Smooth muscle cell of the umbilical artery (primary cell): ENCODE data around the gene RRP8. TPM values are rescaled to one million over a fixed set of nuclear protein-coding genes. Genes with fewer than 3 reads are reported as not detected.

Experiments
- total RNA-seq: library from RNA; depleted of rRNA; stranded (reverse); fragments of >200 nt; gene quantifications from 2 replicates; pipeline ENCODE4 v1.2.3, GENCODE V29; 2014

The RRP8 gene
- 11.9 and 16.4 TPM in 2 replicates for total RNA-seq

DNA sequence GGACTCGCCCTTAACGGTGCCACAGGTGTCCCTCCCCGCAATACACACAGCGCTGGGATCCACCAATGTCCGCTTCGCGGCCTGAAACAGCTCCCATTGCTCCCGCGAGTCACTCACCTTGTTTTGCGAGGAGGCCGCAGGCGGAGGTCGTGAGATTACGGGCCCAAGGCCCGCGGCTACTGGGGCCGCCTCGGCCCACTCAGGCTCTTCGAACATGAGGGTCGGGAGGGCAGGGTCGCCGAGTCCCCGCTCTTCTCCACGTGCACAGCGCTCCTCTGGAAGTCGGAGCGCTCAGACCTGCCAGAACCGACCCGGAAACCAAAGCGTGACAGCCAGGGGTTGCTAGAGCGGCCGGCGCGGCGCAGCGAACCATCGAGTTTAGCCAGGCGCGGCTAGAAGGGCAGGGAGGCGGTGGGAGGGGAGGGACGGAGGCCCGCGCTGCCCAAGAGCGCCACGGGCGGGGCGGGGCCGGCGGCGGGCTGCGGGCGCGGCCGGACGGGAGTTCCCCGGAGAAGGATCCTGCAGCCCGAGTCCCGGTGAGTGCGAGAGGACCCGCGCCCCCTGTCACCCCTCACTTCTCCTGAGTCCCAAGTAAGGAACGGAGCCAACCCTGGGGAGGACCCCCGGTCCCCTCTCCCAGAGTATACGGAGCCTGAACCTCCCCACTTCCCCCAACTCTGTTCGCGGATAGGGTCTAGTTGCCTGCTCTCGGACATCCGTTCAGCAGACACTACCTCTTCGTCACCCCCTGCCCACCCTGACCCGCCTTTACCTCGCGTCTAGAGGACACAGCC lies at the start of gene RRP8, which contains the start of gene ILK:
Gene RRP8 (minus strand): TSS at position 330 of the 794 bp plus-strand sequence. CDS start 114 bp downstream, at position 216.
Gene ILK (plus strand): TSS at position 488 of the 794 bp plus-strand sequence. CDS start 498 bp downstream, outside the sequence.

DNA sequence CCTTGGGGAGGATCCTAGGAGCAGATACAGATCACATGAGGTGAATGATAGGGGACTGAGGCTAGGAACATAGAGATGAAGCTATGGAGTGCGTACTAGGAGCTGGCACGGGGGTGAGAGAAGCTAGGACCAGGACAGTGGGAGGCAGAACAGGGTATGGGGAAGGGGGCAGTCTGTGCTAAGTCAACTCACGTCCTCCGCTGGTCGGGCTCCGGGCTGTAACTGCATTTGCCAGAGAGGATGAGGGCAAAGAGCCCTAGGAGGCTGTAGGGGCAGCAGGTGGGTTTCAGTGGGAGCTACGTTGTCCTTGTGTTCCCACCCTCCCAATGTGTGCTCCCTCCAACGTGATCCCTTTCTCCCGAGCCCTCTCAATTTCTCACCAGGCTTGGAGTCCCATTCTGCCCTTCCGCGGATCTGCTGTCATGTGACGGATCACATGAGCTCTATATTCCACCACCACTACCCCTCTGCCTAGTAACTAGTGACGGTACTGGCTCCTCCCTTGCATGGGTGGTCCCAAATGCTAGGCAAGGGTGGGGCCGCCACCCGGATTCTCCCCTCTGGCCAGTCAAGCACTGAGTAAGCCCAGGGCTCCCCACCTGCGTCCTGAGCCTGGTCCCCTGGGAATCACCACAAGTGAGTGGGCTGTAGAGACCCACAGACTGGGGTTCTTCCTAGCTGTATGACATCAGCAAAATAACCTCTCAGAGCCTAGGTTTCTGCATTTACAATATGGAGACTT lies 15.8 kb upstream of the RRP8 start, which contains the start of gene TPP1:
Gene TPP1 (minus strand): TSS at position 419 of the 742 bp plus-strand sequence. CDS start 22 bp downstream, at position 397.

DNA sequence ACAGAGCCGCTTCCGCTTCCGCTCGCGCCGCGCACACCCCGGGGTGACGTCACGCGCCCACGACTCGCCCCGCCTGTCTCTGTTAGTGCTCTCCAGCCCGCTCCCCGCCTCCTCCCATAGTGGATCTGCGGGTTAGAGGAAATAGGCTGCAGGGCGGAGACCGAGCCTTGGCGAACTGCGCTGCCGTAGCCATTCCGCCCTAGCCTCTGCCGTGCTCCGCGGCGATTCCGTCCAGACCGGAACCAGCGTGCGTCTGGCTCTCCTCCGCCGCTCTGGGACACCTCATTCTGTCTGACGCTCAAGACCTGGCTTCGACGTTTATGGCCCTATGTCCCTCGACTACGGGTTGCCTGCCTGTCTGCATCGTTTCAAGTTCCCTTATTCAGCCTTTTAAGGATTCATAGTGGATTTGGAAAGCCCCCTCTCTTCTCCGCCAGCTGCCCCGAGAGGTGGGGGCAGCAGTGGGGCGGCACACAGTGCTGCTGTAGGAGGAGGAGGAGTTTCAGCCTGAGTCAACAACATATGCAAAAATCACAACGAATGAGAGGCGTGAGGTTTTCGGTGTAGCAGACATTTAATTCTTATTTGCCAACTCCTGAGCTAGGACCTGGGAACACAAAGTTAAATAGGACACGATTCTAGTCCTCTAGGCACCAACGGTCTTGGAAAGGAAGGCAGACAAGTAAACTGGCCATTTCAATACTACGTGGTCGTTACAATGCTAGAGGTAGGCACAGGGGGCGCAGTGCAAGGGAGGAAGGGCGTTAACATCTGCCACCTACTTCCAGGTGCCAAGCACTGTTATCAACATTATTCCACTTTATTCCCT lies 9.0 kb upstream of the RRP8 start, which contains the start of gene TAF10:
Gene TAF10 (minus strand): TSS at position 4 of the 829 bp plus-strand sequence. CDS start 27 bp downstream, outside the sequence.

Other genes with a start within 250 kb of the RRP8 start
- 62.1 and 77.2 TPM in 2 replicates for gene SMPD1, start 213.1 kb downstream of the RRP8 start, total RNA-seq
- 31.1 and 34.1 TPM in 2 replicates for gene APBB1, start 184.5 kb downstream of the RRP8 start, total RNA-seq
- gene HPX, start 162.6 kb downstream of the RRP8 start, total RNA-seq: 0.30 and 0.74 TPM in 2 replicates
- gene TRIM3, start 129.7 kb downstream of the RRP8 start, total RNA-seq: 19.0 and 28.4 TPM in 2 replicates
- 59.4 and 73.3 TPM in 2 replicates for gene ARFIP2, start 122.3 kb downstream of the RRP8 start, total RNA-seq
- 38.5 and 46.0 TPM in 2 replicates for gene TIMM10B, start 122.1 kb downstream of the RRP8 start, total RNA-seq
- gene DNHD1, start 106.3 kb downstream of the RRP8 start, total RNA-seq: 4.5 and 12.9 TPM in 2 replicates
- gene ILK, start 158 bp upstream of the RRP8 start, total RNA-seq: 176 and 244 TPM in 2 replicates
- 46.1 and 51.1 TPM in 2 replicates for gene TAF10, start 8.6 kb upstream of the RRP8 start, total RNA-seq
- 124 and 159 TPM in 2 replicates for gene TPP1, start 15.8 kb upstream of the RRP8 start, total RNA-seq
- 4.4 and 10.4 TPM in 2 replicates for gene DCHS1, start 52.2 kb upstream of the RRP8 start, total RNA-seq
- gene MRPL17, start 79.7 kb upstream of the RRP8 start, total RNA-seq: 37.0 and 63.2 TPM in 2 replicates
- 0.28 TPM in 1 of 2 replicates, not detected in the other for gene OR2AG2, start 168.4 kb upstream of the RRP8 start, total RNA-seq
- gene OR2AG1, start 179.4 kb upstream of the RRP8 start, total RNA-seq: not detected in 2 replicates
- 0.30 and 1.2 TPM in 2 replicates for gene OR6A2, start 196.1 kb upstream of the RRP8 start, total RNA-seq
- gene OR10A5, start 242.1 kb upstream of the RRP8 start, total RNA-seq: not detected in 2 replicates